Measurements from ENCODE around the gene NRCAM. TPM values are rescaled to one million over a fixed set of nuclear protein-coding genes. Genes with fewer than 3 reads are reported as not detected.

NRCAM gene
- total RNA-seq, 2 experiments from 2014 or later = 0.60 to 1.0 TPM

GRCh38 chr7:108314551-108314950, 141.7 kb downstream of the NRCAM start:
- H3K4me3 Mint-ChIP-seq = no peak overlapping the region
- POLR2A ChIA-PET = no interaction called here
- H3K9me3 Mint-ChIP-seq (ENCODE audit: low read depth) = no peaks in the 10 kb centered on the region
- no peak overlapping the region for H3K27ac Mint-ChIP-seq
- no peaks in the 10 kb centered on the region for H3K27me3 Mint-ChIP-seq
- intact Hi-C loops (cut with DNase I, micrococcal nuclease) = loop anchor here in 1 of 2 experiments (5.0 kb wide), 1 partner anchor 103 kb away; no protein-coding TSS in a partner anchor
- no peak for DNase-seq
- CTCF ChIA-PET = no interaction called here
- no peaks in the 10 kb centered on the region for H3K36me3 Mint-ChIP-seq (ENCODE audit: low read depth)
- no peak for ATAC-seq
- peaks cover 15% of the 10 kb centered on the region for H3K4me1 Mint-ChIP-seq

DNA sequence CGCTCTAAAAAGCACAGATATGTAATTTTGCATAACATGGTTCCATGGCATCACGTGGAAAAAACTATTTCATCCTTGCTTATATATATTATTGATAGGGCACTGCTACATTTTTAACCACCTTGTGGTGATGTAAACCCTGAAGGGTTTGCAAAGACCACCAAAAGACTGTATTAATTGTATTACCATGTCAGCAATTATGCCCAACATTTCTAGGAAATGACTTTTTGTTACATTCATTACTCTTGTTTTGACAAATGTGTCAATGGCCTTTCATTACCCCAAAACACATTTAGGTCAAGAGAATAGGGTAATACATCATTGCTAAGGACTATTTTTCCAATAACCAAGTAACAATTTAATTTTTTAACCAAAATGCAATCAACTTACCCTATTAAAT, 142.2 kb downstream of the NRCAM start:
- CTCF ChIA-PET = interaction anchor here (1.1 kb wide), 1 partner anchor 109 kb away, joined by 3 read pairs; no protein-coding TSS in a partner anchor
- Mint-ChIP-seq H3K9me3 (ENCODE audit: low read depth) (no peaks in the 10 kb centered on the region), H3K4me3 (no peak overlapping the region), H3K4me1 (peaks cover 16% of the 10 kb centered on the region), H3K36me3 (ENCODE audit: low read depth) (no peaks in the 10 kb centered on the region), H3K27ac (no peak overlapping the region), H3K27me3 (no peaks in the 10 kb centered on the region)
- intact Hi-C loops (cut with DNase I, micrococcal nuclease) = loop anchor here in 1 of 2 experiments (5.0 kb wide), 1 partner anchor 103 kb away; no protein-coding TSS in a partner anchor
- POLR2A ChIA-PET = no interaction called here
- no peak for DNase-seq
- no peak for ATAC-seq

DNA sequence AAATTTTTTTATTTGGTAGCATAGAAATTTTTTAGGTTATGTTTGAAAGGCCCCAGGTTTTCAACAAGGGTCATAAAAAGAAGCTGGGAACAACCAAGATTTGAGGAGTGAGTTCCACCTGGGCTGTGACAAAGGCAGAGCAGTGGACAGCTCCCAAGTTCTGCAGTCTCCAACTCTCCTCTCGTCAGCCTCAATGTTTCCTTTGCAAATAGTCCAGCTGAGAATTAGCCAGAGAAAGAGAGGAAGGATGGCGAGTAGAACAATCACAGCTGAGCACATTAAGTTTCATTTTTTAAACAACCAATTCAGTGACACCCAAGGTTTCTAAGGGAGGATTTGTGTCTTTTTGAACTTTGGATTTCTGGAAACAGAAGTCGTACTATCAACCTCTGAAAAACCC, 143.2 kb downstream of the NRCAM start:
- intact Hi-C loops (cut with DNase I, micrococcal nuclease) = loop anchor here in 1 of 2 experiments (5.0 kb wide), 1 partner anchor 104 kb away; no protein-coding TSS in a partner anchor
- Mint-ChIP-seq H3K9me3 (ENCODE audit: low read depth) (no peaks in the 10 kb centered on the region), H3K27me3 (peaks cover 2% of the 10 kb centered on the region), H3K4me3 (no peak overlapping the region), H3K36me3 (ENCODE audit: low read depth) (no peaks in the 10 kb centered on the region), H3K4me1 (peaks cover 22% of the 10 kb centered on the region), H3K27ac (no peak overlapping the region)
- ATAC-seq (no peak), DNase-seq (no peak)
- POLR2A ChIA-PET = no interaction called here
- CTCF ChIA-PET = interaction anchor here (1.1 kb wide), 1 partner anchor 108 kb away, joined by 3 read pairs; no protein-coding TSS in a partner anchor

GRCh38 chr7:108311446-108312168, 144.6 kb downstream of the NRCAM start:
- Mint-ChIP-seq H3K4me3 (no peak overlapping the region), H3K9me3 (ENCODE audit: low read depth) (no peaks in the 10 kb centered on the region), H3K4me1 (peaks cover 22% of the 10 kb centered on the region), H3K36me3 (ENCODE audit: low read depth) (no peaks in the 10 kb centered on the region), H3K27ac (peak overlapping the region; percentile 61), H3K27me3 (peaks cover 4% of the 10 kb centered on the region)
- DNase-seq (no peak), ATAC-seq (peak; percentile 88)
- POLR2A ChIA-PET = no interaction called here
- CTCF ChIA-PET = interaction anchor here (0.7 kb wide), 1 partner anchor 90 kb away, joined by 3 read pairs; no protein-coding TSS in a partner anchor
- intact Hi-C loops (cut with DNase I, micrococcal nuclease) = loop anchor here in 1 of 2 experiments (5.0 kb wide), 1 partner anchor 106 kb away; no protein-coding TSS in a partner anchor

DNA sequence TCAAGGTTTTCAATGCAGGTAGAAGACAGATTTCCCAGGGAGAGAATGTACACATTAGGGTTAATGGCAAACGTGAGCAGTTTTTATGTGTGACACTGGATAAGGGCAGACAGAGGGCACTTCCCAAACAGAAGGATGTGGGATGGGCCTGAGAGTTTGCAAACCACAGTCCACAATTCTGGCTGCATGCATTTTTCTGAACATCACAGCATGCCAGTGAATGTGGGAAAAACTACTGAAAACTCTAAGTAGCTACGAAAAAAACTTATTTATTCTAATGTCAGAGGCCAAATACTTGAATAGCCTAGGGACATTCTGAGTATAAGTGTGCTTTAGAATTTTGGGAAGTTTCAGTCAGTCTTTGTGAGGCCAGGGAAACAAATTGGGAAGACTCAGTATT, 145.9 kb downstream of the NRCAM start:
- no peak for ATAC-seq
- DNase-seq = no peak
- Mint-ChIP-seq H3K4me1 (peaks cover 22% of the 10 kb centered on the region), H3K36me3 (ENCODE audit: low read depth) (no peaks in the 10 kb centered on the region), H3K9me3 (ENCODE audit: low read depth) (no peaks in the 10 kb centered on the region), H3K4me3 (no peak overlapping the region), H3K27ac (no peak overlapping the region), H3K27me3 (peaks cover 6% of the 10 kb centered on the region)
- intact Hi-C loops (cut with DNase I, micrococcal nuclease) = loop anchor here in 1 of 2 experiments (5.0 kb wide), 1 partner anchor 107 kb away; no protein-coding TSS in a partner anchor
- ChIA-PET CTCF (no interaction called here), POLR2A (no interaction called here)

DNA sequence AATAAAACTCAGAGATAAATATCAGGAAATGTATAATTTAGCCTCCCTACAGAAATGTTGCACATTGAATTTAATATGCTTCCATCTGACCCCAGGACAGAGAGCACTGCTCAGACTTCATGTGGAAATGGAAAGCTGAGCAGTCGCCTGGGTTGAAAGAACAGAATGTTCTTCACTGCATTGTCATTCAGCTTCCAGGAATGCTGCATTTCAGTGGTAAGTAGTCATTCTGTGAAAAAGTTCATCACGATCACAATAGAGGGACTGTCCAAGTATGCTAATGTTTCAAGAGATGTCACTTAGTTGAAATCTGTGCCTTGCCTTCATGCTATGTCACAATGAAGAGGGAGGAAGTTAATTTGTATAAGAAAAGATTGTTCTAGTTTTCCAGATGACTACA, 147.3 kb downstream of the NRCAM start:
- Mint-ChIP-seq H3K27me3 (peaks cover 6% of the 10 kb centered on the region), H3K4me3 (no peak overlapping the region), H3K4me1 (peaks cover 22% of the 10 kb centered on the region), H3K9me3 (ENCODE audit: low read depth) (no peaks in the 10 kb centered on the region), H3K27ac (no peak overlapping the region), H3K36me3 (ENCODE audit: low read depth) (no peaks in the 10 kb centered on the region)
- ChIA-PET POLR2A (no interaction called here), CTCF (interaction anchor here (0.5 to 0.8 kb wide), 2 partner anchors 54 to 389 kb away, joined by 3 to 4 read pairs; no protein-coding TSS in a partner anchor)
- no peak for DNase-seq
- ATAC-seq = peak; percentile 54
- intact Hi-C loops (cut with DNase I, micrococcal nuclease) = no loop called here

DNA sequence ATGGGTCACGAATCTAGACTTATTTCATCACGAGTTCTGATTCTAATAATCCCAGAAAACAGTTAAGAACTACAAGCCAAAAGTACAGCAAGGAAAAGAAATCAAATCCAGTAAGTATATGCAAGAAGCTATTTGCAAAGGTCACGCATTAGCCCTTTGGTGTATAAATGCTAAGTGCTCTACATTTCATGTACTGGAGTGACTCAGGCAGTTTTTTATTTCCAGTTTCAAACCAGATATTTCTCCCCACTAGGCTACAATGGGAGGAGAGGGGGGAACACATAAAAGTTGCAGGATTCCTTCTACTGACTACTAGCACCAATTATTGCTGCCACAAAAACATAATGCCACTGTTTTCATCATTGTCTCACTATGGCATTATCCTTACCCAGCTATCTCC, 148.0 kb downstream of the NRCAM start:
- Mint-ChIP-seq H3K36me3 (ENCODE audit: low read depth) (no peaks in the 10 kb centered on the region), H3K4me3 (no peak overlapping the region), H3K4me1 (peaks cover 22% of the 10 kb centered on the region), H3K9me3 (ENCODE audit: low read depth) (no peaks in the 10 kb centered on the region), H3K27me3 (peaks cover 9% of the 10 kb centered on the region), H3K27ac (no peak overlapping the region)
- CTCF ChIA-PET = interaction anchor here (0.8 to 0.9 kb wide), 2 partner anchors 125 to 389 kb away, joined by 3 read pairs; no protein-coding TSS in a partner anchor
- DNase-seq = no peak
- intact Hi-C loops (cut with DNase I, micrococcal nuclease) = no loop called here
- POLR2A ChIA-PET = no interaction called here
- ATAC-seq = no peak

DNA sequence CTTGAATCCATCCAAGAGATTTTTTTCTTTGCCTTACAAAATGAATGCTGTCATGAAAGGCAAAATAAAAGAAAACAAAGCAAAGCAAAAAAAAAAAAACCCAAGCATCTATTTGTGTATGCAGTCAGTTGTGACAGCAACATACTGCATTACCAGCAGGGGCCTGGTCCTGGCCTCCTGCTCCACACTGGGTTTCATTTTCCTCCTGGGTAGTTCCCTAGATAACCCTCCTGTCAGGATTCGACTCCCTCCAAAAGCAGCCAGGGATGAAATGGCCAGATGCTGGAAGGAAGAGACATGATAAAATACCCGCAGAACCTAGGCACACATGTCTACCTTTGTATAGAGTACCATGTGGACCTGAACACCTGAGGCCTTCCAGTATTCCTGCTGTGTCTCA, 148.6 kb downstream of the NRCAM start:
- H3K27me3 Mint-ChIP-seq = peaks cover 11% of the 10 kb centered on the region
- CTCF ChIA-PET = interaction anchor here (0.9 kb wide), 1 partner anchor 124 kb away, joined by 3 read pairs; no protein-coding TSS in a partner anchor
- no peak for ATAC-seq
- peaks cover 22% of the 10 kb centered on the region for H3K4me1 Mint-ChIP-seq
- DNase-seq = no peak
- no peaks in the 10 kb centered on the region for H3K36me3 Mint-ChIP-seq (ENCODE audit: low read depth)
- H3K27ac Mint-ChIP-seq = no peak overlapping the region
- no peak overlapping the region for H3K4me3 Mint-ChIP-seq
- H3K9me3 Mint-ChIP-seq (ENCODE audit: low read depth) = no peaks in the 10 kb centered on the region
- intact Hi-C loops (cut with DNase I, micrococcal nuclease) = no loop called here
- POLR2A ChIA-PET = no interaction called here

GRCh38 chr7:108307194-108307593, 149.0 kb downstream of the NRCAM start:
- H3K27me3 Mint-ChIP-seq = peaks cover 11% of the 10 kb centered on the region
- peaks cover 22% of the 10 kb centered on the region for H3K4me1 Mint-ChIP-seq
- DNase-seq (no peak), ATAC-seq (no peak)
- no peaks in the 10 kb centered on the region for H3K9me3 Mint-ChIP-seq (ENCODE audit: low read depth)
- intact Hi-C loops (cut with DNase I, micrococcal nuclease) = no loop called here
- H3K27ac Mint-ChIP-seq = no peak overlapping the region
- ChIA-PET POLR2A (no interaction called here), CTCF (no interaction called here)
- H3K4me3 Mint-ChIP-seq = no peak overlapping the region
- H3K36me3 Mint-ChIP-seq (ENCODE audit: low read depth) = no peaks in the 10 kb centered on the region

GRCh38 chr7:108303332-108303731, 152.9 kb downstream of the NRCAM start:
- CTCF ChIA-PET = interaction anchor here (1.6 kb wide), 1 partner anchor 11 kb away, joined by 5 read pairs; no protein-coding TSS in a partner anchor
- ATAC-seq (no peak), DNase-seq (no peak)
- intact Hi-C loops (cut with DNase I, micrococcal nuclease) = no loop called here
- Mint-ChIP-seq H3K9me3 (ENCODE audit: low read depth) (no peaks in the 10 kb centered on the region), H3K27ac (no peak overlapping the region), H3K4me1 (no peaks in the 10 kb centered on the region), H3K27me3 (peaks cover 14% of the 10 kb centered on the region), H3K36me3 (ENCODE audit: low read depth) (no peaks in the 10 kb centered on the region), H3K4me3 (no peak overlapping the region)
- POLR2A ChIA-PET = no interaction called here

- Mint-ChIP-seq H3K9me3 (ENCODE audit: low read depth) (no peaks in the 10 kb centered on the region), H3K27ac (no peak overlapping the region), H3K27me3 (peaks cover 10% of the 10 kb centered on the region), H3K4me3 (no peak overlapping the region), H3K4me1 (no peaks in the 10 kb centered on the region), H3K36me3 (ENCODE audit: low read depth) (no peaks in the 10 kb centered on the region)
- no peak for ATAC-seq
- intact Hi-C loops (cut with DNase I, micrococcal nuclease) = no loop called here
- no peak for DNase-seq
- ChIA-PET POLR2A (no interaction called here), CTCF (no interaction called here)
These were observed 154.8 kb downstream of the NRCAM start for GRCh38 chr7:108301387-108301786.

Measured in activated CD4-positive, alpha-beta T cell treated with anti-CD3 and anti-CD28 coated beads for 36 hours (primary cell).